SU-DHL-6 (cell line): Measurements from ENCODE around the gene ZMAT3.

Experiments
- CTCF ChIP-seq: fragments of 200-600 bp; sonication (generic); IDR thresholded peaks from one replicate; pipeline ENCODE4 v1.5.1; 2017; ENCODE audit warnings: antibody characterized with exemption, mild to moderate bottlenecking, low read length, moderate library complexity; ENCODE audit not compliant: insufficient read depth, poor library complexity, severe bottlenecking
- EZH2phosphoT487 ChIP-seq: fragments of 200-600 bp; sonication (generic), shearing (Covaris generic); conservative IDR thresholded peaks from 2 replicates; pipeline ENCODE4 v1.6.1; 2018; ENCODE audit warnings: mild to moderate bottlenecking, antibody characterized with exemption, low read length, moderate library complexity, mixed read lengths

DNA sequence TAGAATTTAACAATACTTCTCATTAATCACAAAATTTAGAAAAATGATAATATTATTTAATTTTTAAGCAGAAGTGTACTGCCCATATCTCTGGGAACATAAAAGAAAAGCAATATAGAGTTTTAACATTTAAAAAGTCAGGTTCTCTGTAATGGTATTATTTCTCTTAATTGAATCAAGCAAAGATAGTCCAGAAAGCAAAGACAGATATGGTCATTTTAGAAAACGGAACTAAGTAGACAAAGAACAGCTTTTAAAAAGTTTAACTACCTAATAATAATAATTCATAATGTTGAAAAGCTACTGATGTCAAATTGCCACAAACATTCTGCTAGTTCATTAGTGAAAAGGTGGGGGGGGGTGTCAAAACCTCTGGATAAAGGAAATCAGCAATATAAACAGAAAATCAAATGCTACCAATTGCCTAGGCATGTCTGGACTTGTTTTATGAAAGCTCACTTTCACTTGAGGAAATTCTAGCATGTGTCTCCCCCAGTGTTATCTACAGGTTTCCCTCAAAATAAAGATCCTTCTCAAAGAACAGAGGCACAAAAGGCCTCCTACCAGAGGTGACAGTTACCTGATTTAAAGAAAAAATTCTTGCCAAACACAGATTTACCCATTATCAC lies 1.7 kb downstream of the ZMAT3 start:
- TF ChIP-seq CTCF = no peak
- no peak for TF ChIP-seq EZH2phosphoT487
